Neural progenitor cell (in vitro differentiated cells): ENCODE measurements around the gene LMO1.

Experiments
- EZH2phosphoT487 ChIP-seq: fragments of 200-600 bp; sonication (generic); IDR thresholded peaks from 2 replicates; pipeline ENCODE4 v1.6.1; 2017; ENCODE audit warnings: antibody characterized with exemption
- TF ChIP-seq, protein P1 (sequence below): fragments of 200-600 bp; sonication (generic); IDR thresholded peaks from 2 replicates; pipeline ENCODE4 v1.5.1; 2017; ENCODE audit warnings: antibody characterized with exemption, mild to moderate bottlenecking

DNA sequence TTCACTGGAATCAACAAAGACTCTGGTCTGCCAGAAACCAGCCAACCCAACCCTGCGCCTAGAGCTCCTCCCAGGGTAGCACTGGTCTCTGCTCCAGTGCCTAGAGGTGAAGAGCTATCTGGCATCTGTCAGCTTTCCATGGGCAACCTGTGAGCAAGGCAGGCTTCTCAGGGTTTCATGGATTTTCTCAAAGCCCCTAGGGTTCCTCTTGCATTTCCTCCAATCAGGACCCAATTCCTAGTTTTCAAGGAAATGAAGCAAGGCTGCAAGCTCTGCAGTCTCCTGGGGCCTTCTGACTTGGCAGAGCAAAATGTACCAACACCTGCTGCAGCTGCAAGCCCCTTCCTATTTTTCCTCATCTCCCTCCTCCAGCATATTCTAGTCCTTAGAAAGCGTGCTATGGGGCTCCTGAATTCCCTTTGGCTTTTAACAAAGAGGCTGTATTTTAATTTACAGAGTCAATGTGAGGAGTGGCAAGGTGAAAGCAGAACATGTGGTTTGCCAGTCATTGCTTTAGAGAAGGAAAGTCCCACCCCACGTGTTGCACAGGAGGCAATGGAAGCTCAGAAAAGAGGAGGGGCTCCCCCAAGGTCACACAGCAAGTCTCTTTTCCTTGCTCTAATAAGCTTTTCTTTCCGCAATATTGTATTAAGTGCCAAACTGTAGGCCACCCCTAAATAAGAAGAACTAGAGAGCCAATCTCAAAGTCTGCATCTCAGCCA is 61.9 kb downstream of the LMO1 start:
- TF ChIP-seq, protein P1, sequence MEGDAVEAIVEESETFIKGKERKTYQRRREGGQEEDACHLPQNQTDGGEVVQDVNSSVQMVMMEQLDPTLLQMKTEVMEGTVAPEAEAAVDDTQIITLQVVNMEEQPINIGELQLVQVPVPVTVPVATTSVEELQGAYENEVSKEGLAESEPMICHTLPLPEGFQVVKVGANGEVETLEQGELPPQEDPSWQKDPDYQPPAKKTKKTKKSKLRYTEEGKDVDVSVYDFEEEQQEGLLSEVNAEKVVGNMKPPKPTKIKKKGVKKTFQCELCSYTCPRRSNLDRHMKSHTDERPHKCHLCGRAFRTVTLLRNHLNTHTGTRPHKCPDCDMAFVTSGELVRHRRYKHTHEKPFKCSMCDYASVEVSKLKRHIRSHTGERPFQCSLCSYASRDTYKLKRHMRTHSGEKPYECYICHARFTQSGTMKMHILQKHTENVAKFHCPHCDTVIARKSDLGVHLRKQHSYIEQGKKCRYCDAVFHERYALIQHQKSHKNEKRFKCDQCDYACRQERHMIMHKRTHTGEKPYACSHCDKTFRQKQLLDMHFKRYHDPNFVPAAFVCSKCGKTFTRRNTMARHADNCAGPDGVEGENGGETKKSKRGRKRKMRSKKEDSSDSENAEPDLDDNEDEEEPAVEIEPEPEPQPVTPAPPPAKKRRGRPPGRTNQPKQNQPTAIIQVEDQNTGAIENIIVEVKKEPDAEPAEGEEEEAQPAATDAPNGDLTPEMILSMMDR = no peak
- no peak for TF ChIP-seq EZH2phosphoT487
